ENCODE results near the gene DBNL. TPM values are rescaled to one million over a fixed set of nuclear protein-coding genes. Genes with fewer than 3 reads are reported as not detected.

Gene DBNL
- polyA plus RNA-seq, 4 donors = 64.7 to 97.5 (median 67.9) TPM

DNA sequence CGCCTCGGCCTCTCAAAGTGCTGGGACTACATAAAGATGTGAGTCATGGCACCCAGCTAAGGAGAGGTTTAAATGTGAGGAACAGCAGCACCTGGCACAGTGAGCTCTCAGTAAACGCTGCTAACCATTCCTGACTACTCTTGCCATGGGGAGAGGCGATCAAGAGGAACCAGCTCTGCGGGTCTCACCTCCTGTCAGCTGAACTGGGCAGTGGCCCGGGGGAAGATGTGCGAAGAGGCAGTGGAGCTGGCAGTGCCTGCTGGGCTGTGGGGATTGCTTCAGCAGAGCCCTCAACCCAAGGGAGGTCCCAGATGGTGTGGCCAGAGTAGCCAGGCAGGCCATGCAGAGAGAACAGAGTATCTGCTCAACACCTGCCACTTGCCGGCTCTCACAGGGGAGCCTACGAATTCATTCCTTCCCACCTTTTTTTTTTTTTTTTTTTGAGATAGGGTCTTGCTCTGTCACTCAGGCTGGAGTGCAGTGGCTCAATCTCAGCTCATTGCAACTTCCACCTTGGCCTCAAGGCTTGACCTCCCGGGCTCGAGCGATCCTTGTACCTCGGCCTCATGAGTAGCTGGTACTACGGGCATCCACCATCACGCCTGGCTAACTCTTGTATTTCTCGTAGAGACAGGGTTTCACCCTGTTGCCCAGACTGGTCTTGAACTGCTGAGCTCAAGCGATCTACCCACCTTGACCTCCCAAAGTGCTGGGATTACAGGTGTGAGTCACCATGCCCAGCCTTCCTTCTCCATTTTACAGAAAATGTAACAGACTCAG, 31.0 kb downstream of the DBNL start:
- Histone ChIP-seq H3K4me3 (ENCODE audit: low read depth in 1 of 3, low read length in 3 of 3) (no peak overlapping the region), H3K27me3 (ENCODE audit: control insufficient read depth in 3 of 3, insufficient read depth in 3 of 3, low read length in 3 of 3) (no peaks in the 10 kb centered on the region), H3K36me3 (ENCODE audit: control insufficient read depth in 3 of 3, insufficient read depth in 2 of 3, low read depth in 1 of 3, low read length in 3 of 3) (peaks cover 9 to 86% (median 18%) of the 10 kb centered on the region in 3 donors), H3K4me1 (ENCODE audit: control insufficient read depth in 3 of 3, insufficient read depth in 2 of 3, low read depth in 1 of 3, low read length in 2 of 3) (peaks cover 0 to 13% (median 9%) of the 10 kb centered on the region in 3 donors), H3K9me3 (ENCODE audit: control insufficient read depth in 2 of 2, insufficient read depth in 1 of 2, low read depth in 1 of 2, low read length in 1 of 2) (no peaks in the 10 kb centered on the region), H3K27ac (ENCODE audit: low read depth in 1 of 3, low read length in 2 of 3) (peak overlapping the region in 1 of 3 donors; percentile 61)
- FAIRE-seq (no peak), DNase-seq (no peak)
- 91 to 93% (median 92%) methylated on average over 16 to 17 of the region's 17 CpGs for WGBS, 3 donors

DNA sequence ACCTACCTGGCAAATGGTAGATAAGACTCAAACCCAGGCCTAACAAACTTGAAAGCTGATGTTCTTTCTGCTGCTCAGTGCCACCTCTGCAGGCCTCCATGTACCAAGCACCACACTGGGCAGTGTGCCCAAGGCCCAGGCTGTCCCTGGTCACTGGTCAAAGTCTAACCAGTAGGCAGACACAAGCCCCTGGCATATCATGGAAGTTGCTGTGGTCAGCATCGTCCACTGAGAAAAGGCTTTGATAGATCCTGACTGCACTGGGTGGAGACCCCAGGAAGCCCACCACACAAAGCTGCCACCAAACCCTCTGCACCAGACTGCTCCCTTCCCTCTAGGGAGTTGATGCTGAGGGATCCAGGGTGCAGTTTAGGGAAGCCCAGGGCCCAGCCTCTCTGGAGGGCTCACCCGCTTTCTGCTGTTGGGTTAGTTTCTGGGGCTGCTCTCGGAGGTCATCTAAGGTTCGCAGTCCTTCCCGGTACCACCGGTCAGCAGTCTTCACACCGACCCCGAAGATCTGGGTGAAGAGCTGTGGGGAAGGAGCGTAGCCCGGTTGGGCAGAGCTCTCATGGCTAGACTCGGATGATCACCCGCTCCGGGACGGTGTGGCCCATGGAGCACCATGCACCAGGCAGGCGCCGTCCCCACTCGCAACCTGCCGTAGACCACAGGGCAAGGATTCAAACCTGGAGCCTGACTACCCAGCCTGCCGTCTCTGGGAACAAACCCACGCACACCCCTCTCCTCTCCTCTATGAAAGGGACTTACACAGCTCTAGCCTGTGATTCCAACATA, 31.8 kb downstream of the DBNL start:
- Histone ChIP-seq H3K9me3 (ENCODE audit: control insufficient read depth in 2 of 2, insufficient read depth in 1 of 2, low read depth in 1 of 2, low read length in 1 of 2) (no peaks in the 10 kb centered on the region), H3K27ac (ENCODE audit: low read depth in 1 of 3, low read length in 2 of 3) (peak overlapping the region in 1 of 3 donors; percentile 61), H3K36me3 (ENCODE audit: control insufficient read depth in 3 of 3, insufficient read depth in 2 of 3, low read depth in 1 of 3, low read length in 3 of 3) (peaks cover 9 to 91% (median 18%) of the 10 kb centered on the region in 3 donors), H3K4me1 (ENCODE audit: control insufficient read depth in 3 of 3, insufficient read depth in 2 of 3, low read depth in 1 of 3, low read length in 2 of 3) (peaks cover 0 to 15% (median 11%) of the 10 kb centered on the region in 3 donors), H3K4me3 (ENCODE audit: low read depth in 1 of 3, low read length in 3 of 3) (no peak overlapping the region), H3K27me3 (ENCODE audit: control insufficient read depth in 3 of 3, insufficient read depth in 3 of 3, low read length in 3 of 3) (no peaks in the 10 kb centered on the region)
- 95 to 96% (median 96%) methylated on average over 19 to 20 of the region's 20 CpGs for WGBS, 3 donors
- FAIRE-seq (no peak), DNase-seq (peak in 1 of 2 donors; percentile 84)

DNA sequence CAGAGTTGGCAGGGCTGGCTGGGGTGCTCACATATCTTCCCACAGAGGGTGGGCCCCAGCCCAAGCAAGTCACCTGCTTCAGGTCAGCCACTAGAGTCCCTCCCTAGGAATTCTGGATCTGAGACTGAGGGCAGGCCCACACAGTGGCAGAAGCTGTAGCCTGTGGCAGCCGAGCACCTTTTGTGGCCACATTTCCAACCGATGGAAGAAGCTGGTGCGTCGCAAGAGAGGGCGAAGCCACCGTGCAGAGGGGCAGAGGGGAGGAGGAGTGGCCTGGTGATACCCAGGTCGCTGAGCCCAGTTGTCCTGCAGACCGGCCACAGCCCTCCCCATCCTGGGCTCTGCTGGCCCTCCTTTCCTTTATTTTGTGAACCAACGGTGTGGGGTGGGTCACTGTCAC, 32.6 kb downstream of the DBNL start:
- 90 to 94% (median 90%) methylated on average over 9 of the region's 9 CpGs for WGBS, 3 donors
- no peak overlapping the region for H3K27ac ChIP-seq (ENCODE audit: low read depth in 1 of 3, low read length in 2 of 3)
- DNase-seq = no peak
- no peaks in the 10 kb centered on the region for H3K9me3 ChIP-seq (ENCODE audit: control insufficient read depth in 2 of 2, insufficient read depth in 1 of 2, low read depth in 1 of 2, low read length in 1 of 2)
- no peak for FAIRE-seq
- H3K4me1 ChIP-seq (ENCODE audit: control insufficient read depth in 3 of 3, insufficient read depth in 2 of 3, low read depth in 1 of 3, low read length in 2 of 3) = peaks cover 0 to 15% (median 11%) of the 10 kb centered on the region in 3 donors
- peaks cover 9 to 87% (median 18%) of the 10 kb centered on the region in 3 donors for H3K36me3 ChIP-seq (ENCODE audit: control insufficient read depth in 3 of 3, insufficient read depth in 2 of 3, low read depth in 1 of 3, low read length in 3 of 3)
- no peaks in the 10 kb centered on the region for H3K27me3 ChIP-seq (ENCODE audit: control insufficient read depth in 3 of 3, insufficient read depth in 3 of 3, low read length in 3 of 3)
- H3K4me3 ChIP-seq (ENCODE audit: low read depth in 1 of 3, low read length in 3 of 3) = no peak overlapping the region

DNA sequence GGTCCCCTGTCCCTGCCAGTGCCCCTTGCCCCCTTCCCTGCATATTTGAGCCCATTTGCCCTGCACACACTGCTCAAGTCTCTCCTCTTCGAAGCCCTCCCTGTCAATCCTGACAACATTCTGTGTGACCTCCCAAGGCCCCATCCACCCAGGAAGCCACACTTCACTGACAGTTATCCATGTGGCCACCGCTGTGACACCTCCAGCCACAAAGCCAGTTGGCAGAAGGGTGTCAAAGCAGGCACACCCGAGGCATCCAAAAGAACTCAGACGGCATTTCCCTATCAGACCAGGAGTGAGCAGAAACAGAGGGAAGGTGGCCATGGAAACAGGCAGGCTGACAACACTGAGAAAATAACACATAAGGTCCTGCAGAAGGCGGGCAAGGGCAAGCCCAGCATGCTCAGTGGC, 33.2 kb downstream of the DBNL start:
- peaks cover 0 to 11% (median 8%) of the 10 kb centered on the region in 3 donors for H3K4me1 ChIP-seq (ENCODE audit: control insufficient read depth in 3 of 3, insufficient read depth in 2 of 3, low read depth in 1 of 3, low read length in 2 of 3)
- H3K9me3 ChIP-seq (ENCODE audit: control insufficient read depth in 2 of 2, insufficient read depth in 1 of 2, low read depth in 1 of 2, low read length in 1 of 2) = no peaks in the 10 kb centered on the region
- H3K27me3 ChIP-seq (ENCODE audit: control insufficient read depth in 3 of 3, insufficient read depth in 3 of 3, low read length in 3 of 3) = no peaks in the 10 kb centered on the region
- H3K4me3 ChIP-seq (ENCODE audit: low read depth in 1 of 3, low read length in 3 of 3) = no peak overlapping the region
- FAIRE-seq = no peak
- H3K27ac ChIP-seq (ENCODE audit: low read depth in 1 of 3, low read length in 2 of 3) = no peak overlapping the region
- no peak for DNase-seq
- peaks cover 9 to 81% (median 15%) of the 10 kb centered on the region in 3 donors for H3K36me3 ChIP-seq (ENCODE audit: control insufficient read depth in 3 of 3, insufficient read depth in 2 of 3, low read depth in 1 of 3, low read length in 3 of 3)
- 78 to 82% (median 79%) methylated on average over 5 of the region's 5 CpGs for WGBS, 3 donors

DNA sequence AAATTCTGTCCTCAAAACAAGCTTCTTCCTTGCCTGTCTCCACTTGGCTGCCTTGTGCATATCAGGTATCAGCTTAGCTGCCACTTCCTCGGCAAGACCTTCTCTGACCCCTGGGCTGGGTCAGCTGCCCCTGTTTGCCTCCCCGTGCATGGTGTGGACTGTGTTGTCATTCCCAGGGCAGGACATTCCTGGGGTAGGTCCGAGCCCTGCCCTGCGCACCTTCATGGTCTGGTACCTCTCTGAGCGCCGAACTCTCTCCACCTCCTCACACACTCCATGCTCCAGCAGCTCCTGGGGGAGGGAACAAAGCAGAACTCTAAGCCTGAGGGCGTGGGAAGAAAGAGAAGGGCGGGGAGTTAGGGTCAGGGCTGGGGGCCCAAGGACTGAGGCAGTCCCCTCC, 34.0 kb downstream of the DBNL start:
- Histone ChIP-seq H3K9me3 (ENCODE audit: control insufficient read depth in 2 of 2, insufficient read depth in 1 of 2, low read depth in 1 of 2, low read length in 1 of 2) (no peaks in the 10 kb centered on the region), H3K27me3 (ENCODE audit: control insufficient read depth in 3 of 3, insufficient read depth in 3 of 3, low read length in 3 of 3) (no peaks in the 10 kb centered on the region), H3K36me3 (ENCODE audit: control insufficient read depth in 3 of 3, insufficient read depth in 2 of 3, low read depth in 1 of 3, low read length in 3 of 3) (peaks cover 5 to 73% (median 11%) of the 10 kb centered on the region in 3 donors), H3K4me3 (ENCODE audit: low read depth in 1 of 3, low read length in 3 of 3) (no peak overlapping the region), H3K27ac (ENCODE audit: low read depth in 1 of 3, low read length in 2 of 3) (no peak overlapping the region), H3K4me1 (ENCODE audit: control insufficient read depth in 3 of 3, insufficient read depth in 2 of 3, low read depth in 1 of 3, low read length in 2 of 3) (peaks cover 0 to 6% (median 6%) of the 10 kb centered on the region in 3 donors)
- 88 to 94% (median 89%) methylated on average over 8 of the region's 8 CpGs for WGBS, 3 donors
- FAIRE-seq = no peak
- no peak for DNase-seq

DNA sequence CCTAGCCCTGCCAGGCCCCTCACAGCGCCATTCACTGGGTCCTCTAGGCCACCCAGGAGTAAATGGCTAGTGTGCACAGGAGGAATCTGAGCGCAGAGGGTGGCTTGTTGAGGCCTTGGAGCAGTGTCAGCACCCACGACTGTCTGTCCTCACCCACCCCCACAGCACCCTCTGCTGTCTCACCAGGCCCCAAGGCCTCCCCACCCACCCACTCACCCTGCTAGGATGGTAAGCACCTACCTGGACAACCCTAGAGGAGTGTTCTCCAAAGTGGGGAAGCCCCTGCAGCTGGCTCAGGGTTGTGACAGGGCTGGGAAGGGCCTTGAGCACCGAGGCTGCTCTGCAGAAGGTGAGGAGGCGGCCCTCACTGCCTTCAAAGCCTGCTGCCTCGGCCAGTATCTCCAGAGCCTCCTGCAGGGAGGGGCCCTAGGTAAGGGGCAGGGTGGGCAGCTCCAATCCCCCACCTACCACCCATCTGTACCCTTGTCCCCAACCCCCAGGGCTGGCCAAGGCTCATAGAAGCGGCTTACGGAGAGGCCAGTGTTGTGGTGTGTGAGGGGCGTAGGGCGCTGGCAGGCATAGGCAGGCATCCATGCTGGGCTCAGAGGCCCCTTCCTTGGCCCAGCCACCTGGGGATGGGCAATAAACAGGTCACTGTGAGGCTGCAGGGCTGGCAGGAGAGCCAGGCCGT, 35.0 kb downstream of the DBNL start:
- DNase-seq = no peak
- Histone ChIP-seq H3K27me3 (ENCODE audit: control insufficient read depth in 3 of 3, insufficient read depth in 3 of 3, low read length in 3 of 3) (no peaks in the 10 kb centered on the region), H3K4me3 (ENCODE audit: low read depth in 1 of 3, low read length in 3 of 3) (no peak overlapping the region), H3K27ac (ENCODE audit: low read depth in 1 of 3, low read length in 2 of 3) (no peak overlapping the region), H3K36me3 (ENCODE audit: control insufficient read depth in 3 of 3, insufficient read depth in 2 of 3, low read depth in 1 of 3, low read length in 3 of 3) (peaks cover 4 to 63% (median 11%) of the 10 kb centered on the region in 3 donors), H3K4me1 (ENCODE audit: control insufficient read depth in 3 of 3, insufficient read depth in 2 of 3, low read depth in 1 of 3, low read length in 2 of 3) (peaks cover 0 to 6% (median 6%) of the 10 kb centered on the region in 3 donors), H3K9me3 (ENCODE audit: control insufficient read depth in 2 of 2, insufficient read depth in 1 of 2, low read depth in 1 of 2, low read length in 1 of 2) (no peaks in the 10 kb centered on the region)
- no peak for FAIRE-seq
- WGBS, 3 donors = 83 to 88% (median 84%) methylated on average over 10 to 11 of the region's 11 CpGs

DNA sequence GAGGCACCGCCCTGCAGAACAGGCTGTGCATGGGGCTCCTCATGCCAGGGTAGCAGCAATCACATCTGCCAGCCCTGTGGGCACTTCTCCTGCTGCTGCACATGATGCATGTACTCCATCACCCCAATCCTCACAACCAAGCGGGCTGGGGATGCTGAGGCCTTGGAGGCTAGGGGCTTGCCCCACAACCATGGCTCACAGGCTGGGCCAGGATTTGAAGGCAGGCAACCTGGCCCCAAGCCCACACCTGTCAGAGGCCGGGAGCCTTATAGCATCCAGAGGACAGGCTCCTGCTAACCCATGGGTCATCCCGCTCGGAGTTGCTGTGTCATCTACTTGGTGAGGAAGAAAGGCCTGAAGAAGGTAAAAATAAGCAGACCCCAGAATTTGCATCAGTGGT, 35.6 kb downstream of the DBNL start:
- no peaks in the 10 kb centered on the region for H3K27me3 ChIP-seq (ENCODE audit: control insufficient read depth in 3 of 3, insufficient read depth in 3 of 3, low read length in 3 of 3)
- H3K36me3 ChIP-seq (ENCODE audit: control insufficient read depth in 3 of 3, insufficient read depth in 2 of 3, low read depth in 1 of 3, low read length in 3 of 3) = peaks cover 4 to 60% (median 10%) of the 10 kb centered on the region in 3 donors
- no peak for FAIRE-seq
- no peak overlapping the region for H3K4me3 ChIP-seq (ENCODE audit: low read depth in 1 of 3, low read length in 3 of 3)
- no peak overlapping the region for H3K27ac ChIP-seq (ENCODE audit: low read depth in 1 of 3, low read length in 2 of 3)
- H3K9me3 ChIP-seq (ENCODE audit: control insufficient read depth in 2 of 2, insufficient read depth in 1 of 2, low read depth in 1 of 2, low read length in 1 of 2) = no peaks in the 10 kb centered on the region
- 93 to 99% (median 94%) methylated on average over 5 of the region's 5 CpGs for WGBS, 3 donors
- H3K4me1 ChIP-seq (ENCODE audit: control insufficient read depth in 3 of 3, insufficient read depth in 2 of 3, low read depth in 1 of 3, low read length in 2 of 3) = peaks cover 0 to 6% (median 6%) of the 10 kb centered on the region in 3 donors
- no peak for DNase-seq

DNA sequence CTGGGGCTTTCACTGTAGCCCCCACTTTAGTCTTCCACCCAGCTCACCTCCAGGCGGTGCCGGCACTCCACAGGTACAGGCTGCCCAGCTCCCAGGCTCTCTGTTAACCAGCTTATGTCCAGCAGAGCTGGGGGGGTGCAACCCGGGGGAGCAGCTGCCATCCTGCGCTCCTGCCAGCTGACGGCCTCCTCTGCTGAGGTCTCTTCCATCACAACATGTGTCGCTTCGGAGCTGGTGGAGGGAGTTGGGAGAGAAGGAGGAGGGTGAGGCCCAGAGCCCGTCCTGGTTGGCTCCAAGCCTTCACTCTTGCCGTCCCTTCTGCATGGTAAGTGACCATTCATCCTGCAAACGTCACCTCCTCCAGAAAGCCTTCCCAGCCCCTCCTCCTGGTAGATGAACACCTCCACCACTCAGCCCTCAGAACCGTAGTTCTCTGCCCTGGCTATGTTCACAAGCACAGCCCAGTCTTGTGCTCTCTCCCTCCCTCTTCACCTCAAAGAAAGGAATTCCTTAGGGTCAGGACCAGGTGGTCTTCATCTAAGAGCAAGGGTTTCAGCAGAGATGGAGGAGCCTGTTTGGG, 36.3 kb downstream of the DBNL start:
- H3K27ac ChIP-seq (ENCODE audit: low read depth in 1 of 3, low read length in 2 of 3) = peak overlapping the region in 1 of 3 donors; percentile 70
- 77 to 86% (median 81%) methylated on average over 9 to 11 of the region's 11 CpGs for WGBS, 3 donors
- H3K9me3 ChIP-seq (ENCODE audit: control insufficient read depth in 2 of 2, insufficient read depth in 1 of 2, low read depth in 1 of 2, low read length in 1 of 2) = no peaks in the 10 kb centered on the region
- H3K27me3 ChIP-seq (ENCODE audit: control insufficient read depth in 3 of 3, insufficient read depth in 3 of 3, low read length in 3 of 3) = no peaks in the 10 kb centered on the region
- no peak for FAIRE-seq
- no peak for DNase-seq
- peaks cover 0 to 6% (median 3%) of the 10 kb centered on the region in 3 donors for H3K4me1 ChIP-seq (ENCODE audit: control insufficient read depth in 3 of 3, insufficient read depth in 2 of 3, low read depth in 1 of 3, low read length in 2 of 3)
- peak overlapping the region in 2 of 3 donors; percentile 52 to 74 for H3K4me3 ChIP-seq (ENCODE audit: low read depth in 1 of 3, low read length in 3 of 3)
- peaks cover 4 to 53% (median 7%) of the 10 kb centered on the region in 3 donors for H3K36me3 ChIP-seq (ENCODE audit: control insufficient read depth in 3 of 3, insufficient read depth in 2 of 3, low read depth in 1 of 3, low read length in 3 of 3)
